B cell (primary cell): Measurements from ENCODE around the gene SLC12A3. TPM values are rescaled to one million over a fixed set of nuclear protein-coding genes. Genes with fewer than 3 reads are reported as not detected.

Experiments
- ATAC-seq: fragments of 200-7000 bp; cut with Tn5 transposase; one replicate; pipeline ENCODE4 v1.10.0; 2021; ENCODE audit warnings: low read depth, mild to moderate bottlenecking, moderate number of reproducible peaks, moderate library complexity
- CTCF ChIA-PET: fragments of 350-600 bp; sonication (Branson Sonifier 250); formaldehyde crosslinking; loops from one replicate; lab custom pipeline; 2021; ENCODE audit warnings: antibody characterized with exemption, inconsistent platforms; lab: Charles Lee
- POLR2A ChIA-PET: fragments of 350-600 bp; sonication (Branson Sonifier 250); formaldehyde crosslinking; loops from one replicate; lab custom pipeline; 2021; ENCODE audit warnings: antibody characterized with exemption; lab: Charles Lee
- DNase-seq: peaks from one replicate; pipeline ENCODE4 v3.0.0; 2013
- H2AFZ ChIP-seq: 2 replicates; pipeline ENCODE4 v1.6.1; 2012; ENCODE audit warnings: mild to moderate bottlenecking, low read depth, low read length; ENCODE audit not compliant: insufficient read depth, poor library complexity, severe bottlenecking
- H3K27ac ChIP-seq, 2 donors: 1 replicate in 1 of 2; 2 replicates in 1 of 2; pipeline ENCODE4 v1.5.1; 2012 to 2013; ENCODE audit warnings: low read length in 2 of 2, mild to moderate bottlenecking in 2 of 2, moderate library complexity in 1 of 2
- H3K27me3 ChIP-seq, 4 experiments: fragments of 200-600 bp in 1 of 4; sonication (generic) in 1 of 4; replicated peaks in 1 of 4; 1 replicate in 2 of 4; 2 replicates in 2 of 4; pipeline versions ENCODE4 v1.6.1 to v1.7.0; 2013 to 2016; ENCODE audit warnings: low read length in 3 of 4, mild to moderate bottlenecking in 2 of 4, mixed read lengths in 1 of 4, moderate library complexity in 1 of 4; ENCODE audit not compliant: insufficient read depth in 4 of 4, control insufficient read depth in 3 of 4; ENCODE audit errors: control extremely low read depth in 1 of 4
- H3K36me3 ChIP-seq, 2 experiments: replicated peaks in 1 of 2; 1 replicate in 1 of 2; 2 replicates in 1 of 2; pipeline versions ENCODE4 v1.6.1 to v1.7.1; 2013; ENCODE audit warnings: low read length in 1 of 2; ENCODE audit not compliant: insufficient read depth in 2 of 2, control insufficient read depth in 1 of 2; ENCODE audit errors: control extremely low read depth in 1 of 2, extremely low read depth in 1 of 2
- H3K4me1 ChIP-seq, 2 donors: fragments of 200-600 bp in 1 of 2; sonication (generic) in 1 of 2; 1 replicate in 1 of 2; 2 replicates in 1 of 2; pipeline versions ENCODE4 v1.5.1 to v1.6.1; 2013 to 2017; ENCODE audit warnings: low read length in 2 of 2; ENCODE audit not compliant: control insufficient read depth in 2 of 2, insufficient read depth in 2 of 2
- H3K4me2 ChIP-seq: replicated peaks from 2 replicates; pipeline ENCODE3; 2012; ENCODE audit warnings: mild to moderate bottlenecking, low read depth, low read length; ENCODE audit not compliant: poor library complexity, severe bottlenecking
- H3K4me3 ChIP-seq, 5 experiments: fragments of 200-600 bp in 1 of 5; sonication (generic) in 1 of 5; 1 replicate in 3 of 5; 2 replicates in 2 of 5; pipeline versions ENCODE4 v1.5.1 to v1.7.0; 2011 to 2016; ENCODE audit warnings: low read length in 4 of 5, mild to moderate bottlenecking in 4 of 5, low read depth in 2 of 5, control low read depth in 1 of 5, moderate library complexity in 1 of 5; ENCODE audit not compliant: insufficient read depth in 1 of 5; ENCODE audit errors: control extremely low read depth in 1 of 5, extremely low read depth in 1 of 5
- H3K79me2 ChIP-seq: fragments of 200-600 bp; sonication (generic); one replicate; pipeline ENCODE4 v1.6.0; 2016; ENCODE audit warnings: low read length; ENCODE audit not compliant: control insufficient read depth, insufficient read depth
- H3K9ac ChIP-seq: fragments of 200-600 bp; sonication (generic); 2 replicates; pipeline ENCODE4 v1.6.1; 2017; ENCODE audit warnings: mild to moderate bottlenecking, low read length, moderate library complexity
- H3K9me3 ChIP-seq, 3 donors: one replicate each; pipeline versions ENCODE4 v1.6.1 to v1.7.1; 2013; ENCODE audit warnings: low read length in 2 of 3; ENCODE audit not compliant: control insufficient read depth in 2 of 3, insufficient read depth in 1 of 3; ENCODE audit errors: control extremely low read depth in 1 of 3
- H4K20me1 ChIP-seq: 2 replicates; pipeline ENCODE4 v1.6.0; 2012; ENCODE audit warnings: mild to moderate bottlenecking, low read length; ENCODE audit not compliant: insufficient read depth, control insufficient read depth, poor library complexity, severe bottlenecking
- H3K27ac Mint-ChIP-seq: one replicate; pipeline ENCODE4 v1.8.0; 2021; ENCODE audit warnings: mixed read lengths
- H3K27me3 Mint-ChIP-seq: one replicate; pipeline ENCODE4 v1.8.0; 2021; ENCODE audit warnings: mixed read lengths
- H3K4me1 Mint-ChIP-seq: one replicate; pipeline ENCODE4 v1.8.0; 2021; ENCODE audit warnings: mixed read lengths
- H3K4me3 Mint-ChIP-seq: one replicate; pipeline ENCODE4 v1.8.0; 2021; ENCODE audit warnings: mixed read lengths
- H3K9me3 Mint-ChIP-seq: one replicate; pipeline ENCODE4 v1.8.0; 2022; ENCODE audit warnings: mixed read lengths; ENCODE audit not compliant: insufficient read depth
- EZH2 ChIP-seq: IDR thresholded peaks from 2 replicates; pipeline ENCODE4 v1.6.1; 2012; ENCODE audit warnings: borderline replicate concordance, low read depth, mild to moderate bottlenecking, moderate library complexity, low read length; ENCODE audit not compliant: insufficient read depth, poor library complexity, severe bottlenecking
- WGBS: methylation state at CpG from one replicate; pipeline ENCODE4 v1.1.5; 2013; ENCODE audit warnings: missing lambda C conversion rate; ENCODE audit not compliant: insufficient coverage; 5-methylcytosine and 5-hydroxymethylcytosine counted together
- intact Hi-C: fragments of 100-400 bp; cut with micrococcal nuclease; formaldehyde crosslinking; loops from one replicate; pipeline ENCODE4 v1.10.0; 2022
- polyA plus RNA-seq: library from polyadenylated mRNA; depleted of rRNA; stranded (reverse); fragments of >200 nt; gene quantifications from 2 replicates; pipeline ENCODE4 v1.2.3, GENCODE V29; 2012
- total RNA-seq, 2 donors: library from RNA; stranded (reverse); fragments of 120-200 nt in 1 of 2; gene quantifications; 1 replicate in 1 of 2; 2 replicates in 1 of 2; pipeline versions ENCODE4 v1.2.3 to v1.2.4, GENCODE V29; 2013 to 2022
- TF ChIP-seq, protein P1 (sequence below): fragments of 200-600 bp; IDR thresholded peaks from one replicate; pipeline ENCODE4 v1.8.0; 2022; ENCODE audit warnings: antibody characterized with exemption, mild to moderate bottlenecking

Gene SLC12A3
- total and polyA plus RNA-seq, 2 donors (not counting 1 experiment from before 2014, with no cell fraction given): 1.3 to 4.9 TPM

DNA sequence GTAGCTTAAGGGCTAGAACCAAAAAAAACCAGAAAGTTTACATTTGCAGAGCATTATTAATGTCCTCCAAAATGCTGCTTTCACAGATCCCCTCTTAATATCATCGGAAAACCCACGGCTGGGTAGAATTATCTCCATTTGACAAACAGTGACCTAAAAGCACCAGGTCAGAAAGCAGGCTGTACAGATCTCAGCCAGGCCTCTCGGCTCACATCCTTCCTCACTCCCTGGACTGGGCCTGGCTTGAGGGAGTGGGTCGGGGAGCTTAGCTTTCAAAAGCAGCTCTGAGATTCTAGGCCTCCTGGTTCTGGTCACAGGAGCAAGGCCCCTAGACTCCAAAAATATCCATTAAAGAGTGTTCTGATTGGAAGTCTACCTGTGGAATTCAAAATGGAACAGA, 9.1 kb upstream of the SLC12A3 start:
- Mint-ChIP-seq H3K4me3 (no peak overlapping the region), H3K4me1 (peaks cover 17% of the 10 kb centered on the region), H3K9me3 (no peaks in the 10 kb centered on the region), H3K27ac (no peak overlapping the region), H3K27me3 (no peaks in the 10 kb centered on the region)
- Histone ChIP-seq H4K20me1 (no peaks in the 10 kb centered on the region), H3K79me2 (no peaks in the 10 kb centered on the region), H2AFZ (no peak overlapping the region), H3K36me3 (no peaks in the 10 kb centered on the region), H3K4me1 (peaks cover 14 to 33% of the 10 kb centered on the region in 2 donors), H3K4me3 (no peak overlapping the region), H3K9ac (no peak overlapping the region), H3K9me3 (no peaks in the 10 kb centered on the region), H3K4me2 (no peak overlapping the region), H3K27me3 (no peaks in the 10 kb centered on the region), H3K27ac (no peak overlapping the region)
- ChIA-PET POLR2A (interaction anchor here (1.4 kb wide), 1 partner anchor 23 kb away, joined by 4 read pairs; no protein-coding TSS in a partner anchor), CTCF (interaction anchor here (0.9 to 2.0 kb wide), 3 partner anchors 11 to 99 kb away, joined by 3 to 6 read pairs (median 3); no protein-coding TSS in a partner anchor)
- intact Hi-C loops: no loop called here
- WGBS: 60% methylated on average over 1 of the region's 4 CpGs
- no peak for DNase-seq
- no peak for TF ChIP-seq EZH2
- TF ChIP-seq, protein P1, sequence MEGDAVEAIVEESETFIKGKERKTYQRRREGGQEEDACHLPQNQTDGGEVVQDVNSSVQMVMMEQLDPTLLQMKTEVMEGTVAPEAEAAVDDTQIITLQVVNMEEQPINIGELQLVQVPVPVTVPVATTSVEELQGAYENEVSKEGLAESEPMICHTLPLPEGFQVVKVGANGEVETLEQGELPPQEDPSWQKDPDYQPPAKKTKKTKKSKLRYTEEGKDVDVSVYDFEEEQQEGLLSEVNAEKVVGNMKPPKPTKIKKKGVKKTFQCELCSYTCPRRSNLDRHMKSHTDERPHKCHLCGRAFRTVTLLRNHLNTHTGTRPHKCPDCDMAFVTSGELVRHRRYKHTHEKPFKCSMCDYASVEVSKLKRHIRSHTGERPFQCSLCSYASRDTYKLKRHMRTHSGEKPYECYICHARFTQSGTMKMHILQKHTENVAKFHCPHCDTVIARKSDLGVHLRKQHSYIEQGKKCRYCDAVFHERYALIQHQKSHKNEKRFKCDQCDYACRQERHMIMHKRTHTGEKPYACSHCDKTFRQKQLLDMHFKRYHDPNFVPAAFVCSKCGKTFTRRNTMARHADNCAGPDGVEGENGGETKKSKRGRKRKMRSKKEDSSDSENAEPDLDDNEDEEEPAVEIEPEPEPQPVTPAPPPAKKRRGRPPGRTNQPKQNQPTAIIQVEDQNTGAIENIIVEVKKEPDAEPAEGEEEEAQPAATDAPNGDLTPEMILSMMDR: no peak
- ATAC-seq: no peak

DNA sequence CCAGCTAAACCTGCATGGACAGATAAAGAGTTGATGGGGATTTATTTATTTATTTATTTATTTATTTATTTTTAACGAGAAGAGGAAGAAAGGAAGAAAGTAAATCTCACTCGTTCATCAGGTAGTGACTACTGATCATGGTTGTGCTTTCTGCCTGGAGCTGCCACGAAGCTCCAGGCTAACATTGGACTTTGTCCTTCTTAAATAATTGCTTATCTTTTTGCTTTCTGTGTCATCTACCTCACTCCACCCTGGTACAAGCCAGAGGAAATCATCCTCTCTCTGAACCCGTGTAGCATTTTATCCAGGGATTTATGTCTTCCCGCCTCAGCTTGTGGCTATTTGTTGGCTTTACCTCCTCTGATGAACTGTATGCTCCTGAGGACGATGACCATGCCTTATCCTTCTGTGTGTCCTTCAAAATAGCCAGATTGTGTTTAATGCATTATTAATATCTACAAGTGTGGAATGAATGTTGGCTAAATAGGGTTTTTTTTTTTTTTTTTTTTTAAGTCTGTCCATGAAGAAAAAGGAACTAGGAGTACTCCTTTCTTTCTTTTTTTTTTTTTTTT, 8.0 kb upstream of the SLC12A3 start:
- POLR2A ChIA-PET: interaction anchor here (0.7 to 1.4 kb wide), 3 partner anchors 11 to 1597 kb away, joined by 4 to 5 read pairs (median 5); no protein-coding TSS in a partner anchor
- Histone ChIP-seq H3K4me1 (peaks cover 15 to 43% of the 10 kb centered on the region in 2 donors), H3K27ac (no peak overlapping the region), H3K79me2 (no peaks in the 10 kb centered on the region), H3K36me3 (no peaks in the 10 kb centered on the region), H3K27me3 (no peaks in the 10 kb centered on the region), H3K9me3 (no peaks in the 10 kb centered on the region), H3K9ac (no peak overlapping the region), H3K4me3 (no peak overlapping the region), H3K4me2 (no peak overlapping the region), H4K20me1 (no peaks in the 10 kb centered on the region), H2AFZ (no peak overlapping the region)
- ATAC-seq (no peak), DNase-seq (no peak)
- H3K27ac Mint-ChIP-seq: no peak overlapping the region
- H3K9me3 Mint-ChIP-seq: no peaks in the 10 kb centered on the region
- H3K4me1 Mint-ChIP-seq: peaks cover 26% of the 10 kb centered on the region
- H3K27me3 Mint-ChIP-seq: no peaks in the 10 kb centered on the region
- no peak overlapping the region for H3K4me3 Mint-ChIP-seq
- TF ChIP-seq EZH2: no peak
- TF ChIP-seq, protein P1: no peak
- CTCF ChIA-PET: interaction anchor here (1.1 to 2.0 kb wide), 3 partner anchors 10 to 108 kb away, joined by 3 to 6 read pairs (median 3); no protein-coding TSS in a partner anchor
- intact Hi-C loops: no loop called here
- 88% methylated on average over 2 of the region's 6 CpGs for WGBS
